ENCODE results near the gene CFAP119.

GRCh38 chr16:30784215-30784614 is 22.4 kb upstream of the CFAP119 start:
- TF ChIP-seq EZH2 (IDR thresholded peaks at IDR 0.05; ENCODE audit: borderline replicate concordance, low read depth, low read length) (no peak), SP2 (IDR thresholded peaks at IDR 0.05; ENCODE audit: extremely low read depth, low read depth, low read length, poor library complexity, severe bottlenecking) (no peak), ETS2 (tag; IDR thresholded peaks at IDR 0.05; ENCODE audit: borderline replicate concordance, poor library complexity, severe bottlenecking) (no peak), ZFP36 (IDR thresholded peaks at IDR 0.05; ENCODE audit: low read depth, low read length, partially characterized antibody) (no peak), SREBF2 (CRISPR knock-in tag; IDR thresholded peaks at IDR 0.05) (no peak), ZFP1 (CRISPR knock-in tag; IDR thresholded peaks at IDR 0.05) (no peak), FOXA1 (IDR thresholded peaks at IDR 0.05; ENCODE audit: borderline replicate concordance) (no peak)
- TF ChIP-seq, protein P1, sequence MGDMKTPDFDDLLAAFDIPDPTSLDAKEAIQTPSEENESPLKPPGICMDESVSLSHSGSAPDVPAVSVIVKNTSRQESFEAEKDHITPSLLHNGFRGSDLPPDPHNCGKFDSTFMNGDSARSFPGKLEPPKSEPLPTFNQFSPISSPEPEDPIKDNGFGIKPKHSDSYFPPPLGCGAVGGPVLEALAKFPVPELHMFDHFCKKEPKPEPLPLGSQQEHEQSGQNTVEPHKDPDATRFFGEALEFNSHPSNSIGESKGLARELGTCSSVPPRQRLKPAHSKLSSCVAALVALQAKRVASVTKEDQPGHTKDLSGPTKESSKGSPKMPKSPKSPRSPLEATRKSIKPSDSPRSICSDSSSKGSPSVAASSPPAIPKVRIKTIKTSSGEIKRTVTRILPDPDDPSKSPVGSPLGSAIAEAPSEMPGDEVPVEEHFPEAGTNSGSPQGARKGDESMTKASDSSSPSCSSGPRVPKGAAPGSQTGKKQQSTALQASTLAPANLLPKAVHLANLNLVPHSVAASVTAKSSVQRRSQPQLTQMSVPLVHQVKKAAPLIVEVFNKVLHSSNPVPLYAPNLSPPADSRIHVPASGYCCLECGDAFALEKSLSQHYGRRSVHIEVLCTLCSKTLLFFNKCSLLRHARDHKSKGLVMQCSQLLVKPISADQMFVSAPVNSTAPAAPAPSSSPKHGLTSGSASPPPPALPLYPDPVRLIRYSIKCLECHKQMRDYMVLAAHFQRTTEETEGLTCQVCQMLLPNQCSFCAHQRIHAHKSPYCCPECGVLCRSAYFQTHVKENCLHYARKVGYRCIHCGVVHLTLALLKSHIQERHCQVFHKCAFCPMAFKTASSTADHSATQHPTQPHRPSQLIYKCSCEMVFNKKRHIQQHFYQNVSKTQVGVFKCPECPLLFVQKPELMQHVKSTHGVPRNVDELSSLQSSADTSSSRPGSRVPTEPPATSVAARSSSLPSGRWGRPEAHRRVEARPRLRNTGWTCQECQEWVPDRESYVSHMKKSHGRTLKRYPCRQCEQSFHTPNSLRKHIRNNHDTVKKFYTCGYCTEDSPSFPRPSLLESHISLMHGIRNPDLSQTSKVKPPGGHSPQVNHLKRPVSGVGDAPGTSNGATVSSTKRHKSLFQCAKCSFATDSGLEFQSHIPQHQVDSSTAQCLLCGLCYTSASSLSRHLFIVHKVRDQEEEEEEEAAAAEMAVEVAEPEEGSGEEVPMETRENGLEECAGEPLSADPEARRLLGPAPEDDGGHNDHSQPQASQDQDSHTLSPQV (IDR thresholded peaks at IDR 0.05): no peak
- TF ChIP-seq, protein P2, sequence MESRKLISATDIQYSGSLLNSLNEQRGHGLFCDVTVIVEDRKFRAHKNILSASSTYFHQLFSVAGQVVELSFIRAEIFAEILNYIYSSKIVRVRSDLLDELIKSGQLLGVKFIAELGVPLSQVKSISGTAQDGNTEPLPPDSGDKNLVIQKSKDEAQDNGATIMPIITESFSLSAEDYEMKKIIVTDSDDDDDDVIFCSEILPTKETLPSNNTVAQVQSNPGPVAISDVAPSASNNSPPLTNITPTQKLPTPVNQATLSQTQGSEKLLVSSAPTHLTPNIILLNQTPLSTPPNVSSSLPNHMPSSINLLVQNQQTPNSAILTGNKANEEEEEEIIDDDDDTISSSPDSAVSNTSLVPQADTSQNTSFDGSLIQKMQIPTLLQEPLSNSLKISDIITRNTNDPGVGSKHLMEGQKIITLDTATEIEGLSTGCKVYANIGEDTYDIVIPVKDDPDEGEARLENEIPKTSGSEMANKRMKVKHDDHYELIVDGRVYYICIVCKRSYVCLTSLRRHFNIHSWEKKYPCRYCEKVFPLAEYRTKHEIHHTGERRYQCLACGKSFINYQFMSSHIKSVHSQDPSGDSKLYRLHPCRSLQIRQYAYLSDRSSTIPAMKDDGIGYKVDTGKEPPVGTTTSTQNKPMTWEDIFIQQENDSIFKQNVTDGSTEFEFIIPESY (CRISPR knock-in tag; IDR thresholded peaks at IDR 0.05): no peak

Measured in K562 (cell line).